C4-2B (cell line): ENCODE data around the gene AIRE.

Experiments
- H3K27ac ChIP-seq: fragments of 450-650 bp; 2 replicates; pipeline ENCODE4 v1.5.1; 2017
- ZFX ChIP-seq: fragments of 450-650 bp; IDR thresholded peaks from 2 replicates; pipeline ENCODE4 v1.6.1; 2017
- TF ChIP-seq, protein P1 (sequence below): fragments of 450-650 bp; conservative IDR thresholded peaks from 2 replicates; pipeline ENCODE4 v1.5.1; 2017; ENCODE audit warnings: mild to moderate bottlenecking

The AIRE gene

GRCh38 chr21:44293551-44294231, 8.0 kb downstream of the AIRE start:
- no peak overlapping the region for H3K27ac ChIP-seq
- TF ChIP-seq, protein P1, sequence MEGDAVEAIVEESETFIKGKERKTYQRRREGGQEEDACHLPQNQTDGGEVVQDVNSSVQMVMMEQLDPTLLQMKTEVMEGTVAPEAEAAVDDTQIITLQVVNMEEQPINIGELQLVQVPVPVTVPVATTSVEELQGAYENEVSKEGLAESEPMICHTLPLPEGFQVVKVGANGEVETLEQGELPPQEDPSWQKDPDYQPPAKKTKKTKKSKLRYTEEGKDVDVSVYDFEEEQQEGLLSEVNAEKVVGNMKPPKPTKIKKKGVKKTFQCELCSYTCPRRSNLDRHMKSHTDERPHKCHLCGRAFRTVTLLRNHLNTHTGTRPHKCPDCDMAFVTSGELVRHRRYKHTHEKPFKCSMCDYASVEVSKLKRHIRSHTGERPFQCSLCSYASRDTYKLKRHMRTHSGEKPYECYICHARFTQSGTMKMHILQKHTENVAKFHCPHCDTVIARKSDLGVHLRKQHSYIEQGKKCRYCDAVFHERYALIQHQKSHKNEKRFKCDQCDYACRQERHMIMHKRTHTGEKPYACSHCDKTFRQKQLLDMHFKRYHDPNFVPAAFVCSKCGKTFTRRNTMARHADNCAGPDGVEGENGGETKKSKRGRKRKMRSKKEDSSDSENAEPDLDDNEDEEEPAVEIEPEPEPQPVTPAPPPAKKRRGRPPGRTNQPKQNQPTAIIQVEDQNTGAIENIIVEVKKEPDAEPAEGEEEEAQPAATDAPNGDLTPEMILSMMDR = no peak
- TF ChIP-seq ZFX = no peak

GRCh38 chr21:44294391-44295162, 8.9 kb downstream of the AIRE start:
- H3K27ac ChIP-seq = no peak overlapping the region
- TF ChIP-seq ZFX = no peak
- TF ChIP-seq, protein P1 = no peak

DNA sequence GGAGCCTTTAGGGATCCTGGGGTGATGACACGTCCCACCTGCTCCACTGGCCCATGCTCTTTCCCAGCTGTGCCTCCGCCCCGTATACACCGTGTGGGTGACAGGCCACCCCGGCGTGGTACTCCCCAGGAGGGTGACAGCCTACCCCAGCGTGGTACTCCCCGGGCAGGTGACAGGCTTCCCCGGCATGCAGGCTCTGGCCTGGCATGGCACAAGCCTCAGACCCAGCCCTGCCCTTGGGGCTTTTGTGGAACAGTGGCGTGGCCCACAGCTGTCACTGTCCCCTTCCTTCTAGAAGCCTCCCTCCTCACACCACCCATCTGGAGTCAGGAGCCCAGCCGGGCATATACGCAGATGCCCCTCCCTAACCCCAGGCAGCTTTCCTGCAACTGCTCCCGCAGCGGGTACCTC, 9.5 kb downstream of the AIRE start:
- TF ChIP-seq, protein P1 = no peak
- H3K27ac ChIP-seq = no peak overlapping the region

- no peak overlapping the region for H3K27ac ChIP-seq
- TF ChIP-seq ZFX = no peak
- TF ChIP-seq, protein P1 = no peak
These were observed 10.0 kb downstream of the AIRE start for GRCh38 chr21:44295646-44296045.

- no peak overlapping the region for H3K27ac ChIP-seq
- TF ChIP-seq ZFX = no peak
- TF ChIP-seq, protein P1 = no peak
These were observed 10.4 kb downstream of the AIRE start for GRCh38 chr21:44296103-44296519.

DNA sequence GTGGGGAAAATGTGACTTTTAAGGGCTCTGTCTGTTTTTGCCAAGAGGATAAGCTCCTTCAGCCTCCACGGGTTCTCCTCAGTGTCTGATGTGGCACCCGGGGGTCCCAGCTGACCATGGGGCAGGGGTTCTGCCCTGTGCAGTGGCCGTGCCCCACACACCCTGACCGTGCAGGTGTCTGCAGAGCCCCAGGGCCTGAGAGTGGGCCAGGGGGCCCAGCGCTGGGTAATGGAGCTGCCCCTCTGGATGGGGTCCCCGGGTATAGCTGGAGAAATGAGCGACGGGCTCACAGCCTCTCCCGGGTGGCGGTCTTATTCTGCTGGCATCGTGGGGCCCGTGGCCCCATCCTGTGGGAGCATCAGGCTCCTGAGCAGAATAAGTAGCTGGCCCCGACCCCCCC, 11.2 kb downstream of the AIRE start:
- TF ChIP-seq ZFX = no peak
- TF ChIP-seq, protein P1 = no peak
- H3K27ac ChIP-seq = no peak overlapping the region

GRCh38 chr21:44297525-44298290, 12.0 kb downstream of the AIRE start:
- no peak overlapping the region for H3K27ac ChIP-seq
- TF ChIP-seq, protein P1 = peak; percentile 82
- no peak for TF ChIP-seq ZFX
